Measurements from ENCODE around the gene RILPL1.

GRCh38 chr12:123479442-123480180 is 53.9 kb downstream of the RILPL1 start:
- TF ChIP-seq CTCF (conservative IDR thresholded peaks at IDR 0.05; ENCODE audit: low read length), result no peak
- TF ChIP-seq EZH2phosphoT487 (IDR thresholded peaks at IDR 0.05; ENCODE audit: borderline replicate concordance, low read depth, low read length), result no peak
